GM12878 (cell line): ENCODE measurements around the gene NCBP2. TPM values are rescaled to one million over a fixed set of nuclear protein-coding genes. Genes with fewer than 3 reads are reported as not detected.

ENCODE experiments used
- BACH1 ChIP-seq: fragments of 450-650 bp; IDR thresholded peaks from 2 replicates; pipeline ENCODE4 v1.6.1; 2017; ENCODE audit warnings: mild to moderate bottlenecking, borderline replicate concordance
- CUX1 ChIP-seq: IDR thresholded peaks from 2 replicates; pipeline ENCODE4 v1.6.1; 2012; ENCODE audit warnings: improper control_type of control experiment, low read depth, low read length; ENCODE audit not compliant: insufficient replicate concordance
- polyA plus RNA-seq, 11 experiments: library from polyadenylated mRNA; depleted of rRNA in 4 of 11; unstranded in 6 of 11; stranded (reverse) in 5 of 11; fragments of >200 nt; fragmentation: Nextera tagmentation in 4 of 11; fragmentation: Illumina TruSeq in 1 of 11; extraction: Ambion mirVana in 4 of 11; extraction: Trizol in 1 of 11; gene quantifications; 1 replicate in 1 of 11; 2 replicates in 10 of 11; pipeline versions ENCODE4 v1.2.1 to v1.2.3, GENCODE V29; 2011 to 2016; ENCODE audit warnings: inconsistent platforms in 2 of 11, missing spikeins in 2 of 11, low read depth in 1 of 11
- total RNA-seq, 4 experiments: library from RNA; depleted of rRNA in 3 of 4; stranded (reverse); fragments of >200 nt in 3 of 4; fragmentation: Illumina TruSeq in 1 of 4; extraction: Trizol in 1 of 4; gene quantifications; 2 replicates each; pipeline versions ENCODE4 v1.2.1 to v1.2.3, GENCODE V29; 2013 to 2021
- TF ChIP-seq, protein P1 (sequence below), 3 experiments: IDR thresholded peaks in 2 of 3; conservative IDR thresholded peaks in 1 of 3; 2 replicates each; pipeline ENCODE4 v1.5.1; 2011; ENCODE audit warnings: low read depth in 3 of 3, low read length in 3 of 3, mild to moderate bottlenecking in 3 of 3, control low read depth in 2 of 3, moderate library complexity in 2 of 3, inconsistent platforms in 1 of 3, mixed read lengths in 1 of 3; ENCODE audit not compliant: control insufficient read depth in 2 of 3, insufficient read depth in 1 of 3; ENCODE audit errors: extremely low read depth in 1 of 3

NCBP2 gene
- total and polyA plus RNA-seq, 10 of the 15 experiments (the other 5 are each of a cell fraction or from before 2014, with no cell fraction given): 59.6 to 136 (median 96.4) TPM

- TF ChIP-seq CUX1: no peak
- TF ChIP-seq, protein P1, sequence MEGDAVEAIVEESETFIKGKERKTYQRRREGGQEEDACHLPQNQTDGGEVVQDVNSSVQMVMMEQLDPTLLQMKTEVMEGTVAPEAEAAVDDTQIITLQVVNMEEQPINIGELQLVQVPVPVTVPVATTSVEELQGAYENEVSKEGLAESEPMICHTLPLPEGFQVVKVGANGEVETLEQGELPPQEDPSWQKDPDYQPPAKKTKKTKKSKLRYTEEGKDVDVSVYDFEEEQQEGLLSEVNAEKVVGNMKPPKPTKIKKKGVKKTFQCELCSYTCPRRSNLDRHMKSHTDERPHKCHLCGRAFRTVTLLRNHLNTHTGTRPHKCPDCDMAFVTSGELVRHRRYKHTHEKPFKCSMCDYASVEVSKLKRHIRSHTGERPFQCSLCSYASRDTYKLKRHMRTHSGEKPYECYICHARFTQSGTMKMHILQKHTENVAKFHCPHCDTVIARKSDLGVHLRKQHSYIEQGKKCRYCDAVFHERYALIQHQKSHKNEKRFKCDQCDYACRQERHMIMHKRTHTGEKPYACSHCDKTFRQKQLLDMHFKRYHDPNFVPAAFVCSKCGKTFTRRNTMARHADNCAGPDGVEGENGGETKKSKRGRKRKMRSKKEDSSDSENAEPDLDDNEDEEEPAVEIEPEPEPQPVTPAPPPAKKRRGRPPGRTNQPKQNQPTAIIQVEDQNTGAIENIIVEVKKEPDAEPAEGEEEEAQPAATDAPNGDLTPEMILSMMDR (IDR thresholded peaks at IDR 0.05 in 2 of 3, conservative IDR thresholded peaks at IDR 0.05 in 1 of 3; ENCODE audit: control insufficient read depth in 2 of 3, extremely low read depth in 1 of 3, insufficient read depth in 1 of 3, low read depth in 3 of 3, low read length in 3 of 3): peak in 1 of 3 experiments; percentile 14; a peak in 1 of 6 replicates
- TF ChIP-seq BACH1: no peak
Observed at GRCh38 chr3:196948442-196949284, 6.3 kb upstream of the NCBP2 start (continued).
